Stimulated activated CD4-positive, alpha-beta T cell treated with anti-CD3 and anti-CD28 coated beads, Interleukin-1b, Interleukin-23, amount 100 ng/mL, for 4 hours (primary cell): ENCODE data around the gene KLHL29.

Experiments
- DNase-seq, 2 donors: peaks; one replicate each; pipeline ENCODE4 v3.0.0-alpha.2; 2020; ENCODE audit warnings: low read depth in 2 of 2

KLHL29 gene

DNA sequence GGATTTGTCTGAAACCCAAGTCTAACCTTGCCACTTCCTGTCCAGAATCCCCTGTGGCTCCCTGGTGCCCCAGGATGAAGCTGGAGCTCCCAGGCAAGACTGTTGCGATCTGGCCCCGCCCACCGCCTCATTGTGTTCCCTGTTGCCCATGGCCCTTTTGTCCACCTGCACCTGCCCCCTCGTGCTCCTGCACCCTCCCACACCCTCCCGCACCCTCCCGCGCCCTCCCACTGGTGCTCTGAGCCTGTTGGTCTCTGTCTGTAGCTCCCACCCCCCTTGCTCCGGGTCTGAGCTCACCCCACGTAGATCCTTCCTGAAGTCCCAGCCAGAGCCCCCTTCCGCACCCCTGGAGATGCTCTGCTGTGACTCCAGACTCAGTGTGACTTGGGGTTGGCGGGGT is 297.5 kb downstream of the KLHL29 start:
- no peak for DNase-seq

DNA sequence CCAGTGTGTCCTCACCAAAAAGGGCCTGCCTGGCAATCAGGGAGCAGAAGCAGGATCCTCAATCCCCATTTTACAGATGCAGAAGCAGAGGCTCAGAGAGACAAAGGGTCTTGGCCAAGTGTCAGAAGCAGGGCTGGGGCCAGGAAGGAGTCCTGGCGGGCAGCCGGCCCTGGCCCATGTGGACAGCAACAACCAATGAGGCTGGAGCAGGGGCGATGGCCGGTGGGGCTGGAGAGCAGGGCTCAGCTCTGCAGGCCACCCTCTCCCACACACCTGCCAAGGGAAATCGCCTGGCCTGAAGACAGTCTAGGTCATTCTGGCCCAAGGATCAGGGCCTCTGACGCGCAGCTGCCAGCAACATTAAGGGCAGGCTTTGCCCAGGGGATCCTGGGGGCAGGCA is 298.0 kb downstream of the KLHL29 start:
- no peak for DNase-seq

DNA sequence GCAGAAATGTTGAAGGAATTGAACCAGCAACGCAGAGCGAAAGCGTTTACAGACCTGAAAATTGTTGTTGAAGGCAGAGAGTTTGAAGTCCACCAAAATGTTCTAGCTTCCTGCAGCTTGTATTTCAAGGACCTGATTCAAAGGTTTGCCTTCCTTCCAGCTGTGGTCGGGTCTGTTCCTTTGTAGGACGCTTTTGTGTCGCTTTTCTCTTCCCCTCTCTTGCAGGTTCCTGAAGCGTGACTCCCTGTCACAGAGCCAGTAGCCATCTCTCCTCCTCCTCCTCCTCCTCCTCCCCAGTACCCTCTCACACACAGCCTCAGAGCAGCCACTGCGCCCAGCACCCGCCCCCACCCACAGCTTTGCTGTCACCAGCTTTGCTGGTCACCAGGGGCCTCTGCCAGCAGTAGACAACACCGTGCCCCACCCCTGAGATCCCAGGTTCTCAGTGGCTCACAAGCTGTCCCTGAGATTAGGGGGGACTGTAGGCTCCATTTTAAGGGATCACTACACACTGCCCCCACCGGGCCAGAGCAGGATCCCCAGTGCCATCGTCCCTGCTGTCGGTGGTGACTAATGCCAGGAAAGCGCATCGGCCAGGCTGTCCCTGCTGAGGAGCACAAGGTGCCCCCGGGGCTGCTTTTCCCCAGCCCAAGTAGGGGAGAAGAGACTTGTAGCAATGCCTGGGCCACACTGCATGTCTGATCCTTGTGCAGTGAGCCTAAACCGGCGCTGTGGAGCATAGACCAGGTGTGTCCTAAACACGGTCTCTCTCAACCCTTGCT is 299.6 kb downstream of the KLHL29 start:
- no peak for DNase-seq

DNA sequence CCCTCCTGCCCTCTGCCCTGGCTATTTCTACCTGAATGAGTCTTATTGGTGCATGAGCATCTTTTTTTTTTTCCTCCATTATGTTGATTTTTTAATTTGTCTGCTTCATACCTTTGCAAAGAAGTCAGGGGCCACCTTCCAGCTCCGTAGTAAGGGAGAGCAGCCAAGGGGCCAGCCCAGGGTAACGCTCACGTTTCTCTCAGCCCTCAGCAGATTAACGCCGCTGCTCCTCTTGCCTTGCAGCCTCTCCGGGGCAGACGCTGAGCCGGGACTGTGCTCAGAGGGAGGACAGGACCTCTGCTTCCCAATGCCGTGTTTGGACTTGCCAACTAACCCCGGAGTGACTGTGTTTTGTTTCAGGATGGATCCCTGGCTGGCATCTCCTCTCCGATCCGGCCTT is 300.2 kb downstream of the KLHL29 start:
- DNase-seq: no peak

DNA sequence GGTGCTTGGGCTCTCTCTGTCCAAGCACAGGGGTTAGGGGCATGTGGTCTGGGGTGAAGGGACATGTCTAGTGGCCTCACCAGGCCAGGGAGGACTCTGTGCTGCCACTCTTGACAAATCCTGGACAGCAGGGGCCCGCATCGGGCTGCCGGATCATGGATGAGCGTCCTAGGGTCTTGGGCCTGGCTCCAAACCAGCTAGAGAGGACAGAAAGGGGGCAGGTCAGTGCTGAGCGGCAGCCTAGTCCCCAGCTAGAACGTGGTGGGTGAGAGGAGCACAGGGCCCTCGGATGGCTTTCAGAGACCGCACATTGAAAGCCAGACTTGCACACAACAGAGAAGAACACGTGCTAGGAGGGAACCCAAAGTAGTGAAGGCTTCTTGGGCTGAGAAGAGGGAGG is 300.7 kb downstream of the KLHL29 start:
- no peak for DNase-seq

DNA sequence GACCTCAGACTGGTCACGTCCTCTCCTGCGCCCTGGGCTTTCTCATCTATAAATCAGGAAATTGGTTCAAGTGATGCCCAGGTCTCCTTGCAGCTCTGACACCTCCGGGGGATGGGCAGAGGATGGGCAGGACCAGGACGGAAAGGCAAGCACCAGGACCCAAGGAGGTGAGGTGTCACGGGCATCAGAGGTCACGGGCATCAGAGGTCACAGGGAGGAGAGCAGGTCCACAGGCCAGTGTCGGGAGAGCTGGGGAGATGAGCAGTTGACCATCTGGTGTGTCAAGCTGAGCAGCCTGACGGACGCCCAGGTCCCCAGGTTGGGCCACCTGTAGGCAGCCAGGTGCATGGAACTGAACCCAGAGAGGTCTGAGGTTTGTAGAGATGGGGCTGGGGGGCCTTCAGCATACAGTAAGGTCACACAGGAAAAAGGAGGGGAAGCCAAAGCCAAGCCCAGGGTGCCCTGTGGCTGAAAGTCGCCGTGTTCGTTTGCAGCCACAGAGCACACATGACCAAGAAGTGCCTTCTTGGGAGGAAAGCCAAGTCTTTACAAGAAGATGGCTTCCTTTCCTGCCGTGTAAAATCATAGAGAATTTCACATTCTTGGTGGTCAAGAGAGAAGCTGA is 301.5 kb downstream of the KLHL29 start:
- DNase-seq: no peak

DNA sequence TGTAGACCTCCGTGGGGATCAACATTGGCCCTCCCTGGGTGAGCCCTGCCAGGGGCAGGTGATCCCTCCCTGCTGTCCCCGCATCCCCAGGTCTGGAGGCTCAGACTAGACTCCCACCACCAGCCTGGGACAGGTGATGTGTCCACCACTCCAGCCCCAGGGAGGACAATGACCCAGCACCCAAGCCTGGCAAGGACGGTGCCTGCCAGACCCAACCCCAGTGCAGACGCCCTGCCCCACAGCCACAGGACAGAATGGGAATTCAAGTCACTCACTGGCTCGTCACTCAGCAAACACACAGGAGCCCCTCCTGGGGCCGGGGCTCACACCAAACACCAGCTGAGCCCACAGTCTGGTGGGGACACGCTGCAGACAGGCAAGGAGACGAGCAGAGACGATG is 302.2 kb downstream of the KLHL29 start:
- DNase-seq: no peak

DNA sequence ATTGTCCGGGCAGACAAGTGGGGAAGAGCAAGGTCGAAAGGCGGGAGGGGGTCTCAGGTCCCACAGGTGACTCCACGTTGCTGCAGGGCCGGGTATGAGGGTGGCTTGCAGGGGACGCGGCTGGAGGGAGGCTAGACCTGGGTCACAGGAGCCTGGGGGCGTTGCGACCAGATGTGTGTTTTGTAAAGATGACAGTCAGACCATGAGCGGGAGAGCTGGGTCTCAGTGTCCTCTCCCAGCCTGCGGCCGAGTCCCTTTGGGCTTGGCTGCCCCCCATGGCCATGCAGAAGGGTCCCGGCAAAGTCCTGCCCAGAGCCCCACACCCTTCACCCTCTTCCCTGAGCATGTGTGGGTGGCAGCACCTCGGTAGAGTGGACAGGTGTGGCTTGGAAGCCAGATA is 302.7 kb downstream of the KLHL29 start:
- no peak for DNase-seq

DNA sequence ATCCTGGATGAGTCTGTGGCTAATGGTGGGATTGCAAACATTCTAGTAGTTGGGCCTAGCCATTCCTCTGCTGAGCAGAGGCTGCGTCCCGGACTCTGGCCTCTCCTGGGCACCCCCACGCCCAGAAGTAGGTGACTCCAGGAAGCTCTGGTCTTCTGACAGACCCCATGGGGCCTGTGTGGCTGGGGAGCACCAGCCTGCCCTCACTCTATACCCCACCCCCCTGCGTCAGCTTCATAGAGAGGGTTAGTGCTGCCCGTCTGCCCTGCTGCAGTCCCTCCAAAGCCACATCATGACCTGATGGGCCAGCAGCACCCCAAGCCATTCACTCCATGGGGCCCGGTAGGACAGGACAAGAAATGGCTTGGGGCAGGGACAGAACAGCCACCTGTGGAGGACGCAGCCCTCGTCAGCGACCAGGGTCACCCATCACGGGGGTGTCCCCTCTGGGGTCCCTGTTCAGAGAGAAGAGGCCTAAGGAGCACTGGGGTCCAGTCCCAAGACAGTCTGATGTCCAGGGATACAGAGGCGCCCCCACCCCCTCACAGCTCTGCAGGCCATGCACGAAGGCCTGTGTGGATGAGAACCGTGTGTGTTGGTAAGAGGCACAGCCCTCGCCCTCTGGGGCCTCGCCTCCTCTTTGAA is 303.6 kb downstream of the KLHL29 start:
- DNase-seq: no peak

DNA sequence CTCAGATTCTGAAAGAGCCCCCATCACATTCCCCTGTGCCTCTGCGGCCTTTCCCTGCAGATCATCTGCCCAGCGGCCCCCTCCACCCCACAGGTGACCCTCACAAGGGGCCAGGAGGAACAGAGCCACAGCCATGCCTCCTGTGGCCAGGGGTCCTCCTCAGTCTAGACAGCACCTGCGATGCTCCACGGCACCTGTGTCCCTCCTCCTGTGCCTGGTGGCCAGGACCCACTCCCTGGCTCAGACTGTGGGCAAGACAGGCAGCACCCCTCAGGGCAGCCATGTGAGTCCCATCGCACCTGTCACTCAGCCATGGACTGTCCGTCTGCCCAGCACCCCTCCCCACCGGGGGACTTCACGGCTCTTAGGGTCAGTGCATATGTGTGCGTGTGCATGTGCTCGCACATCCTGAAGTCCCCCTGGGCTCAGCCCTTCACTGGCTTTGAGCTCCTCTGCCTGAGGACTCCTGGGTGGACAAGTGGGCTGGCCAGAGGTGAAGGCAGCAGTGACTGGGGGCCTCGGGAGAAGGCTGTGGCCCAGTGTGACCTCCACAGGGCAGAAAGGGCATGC is 304.2 kb downstream of the KLHL29 start:
- no peak for DNase-seq

DNA sequence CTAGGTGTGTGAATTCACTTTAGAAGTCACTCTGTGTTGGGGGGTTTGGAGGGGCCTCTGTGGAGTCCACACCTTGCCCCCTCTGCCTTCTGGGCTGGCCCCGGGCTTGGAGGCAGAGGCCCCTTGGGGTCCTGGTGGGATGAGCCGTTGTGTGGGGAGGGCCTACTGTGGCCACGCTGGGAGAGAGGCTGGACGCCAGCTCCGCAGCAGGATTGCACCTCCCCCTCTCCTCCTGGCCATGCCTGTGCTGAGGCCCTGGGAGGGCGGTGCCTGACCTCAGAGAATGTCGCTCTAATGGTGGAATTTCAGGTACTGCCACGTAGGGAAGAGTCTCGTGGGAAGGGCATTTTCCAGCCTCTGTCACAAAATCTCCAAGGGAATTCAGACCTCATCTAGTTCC is 304.9 kb downstream of the KLHL29 start:
- DNase-seq: no peak

DNA sequence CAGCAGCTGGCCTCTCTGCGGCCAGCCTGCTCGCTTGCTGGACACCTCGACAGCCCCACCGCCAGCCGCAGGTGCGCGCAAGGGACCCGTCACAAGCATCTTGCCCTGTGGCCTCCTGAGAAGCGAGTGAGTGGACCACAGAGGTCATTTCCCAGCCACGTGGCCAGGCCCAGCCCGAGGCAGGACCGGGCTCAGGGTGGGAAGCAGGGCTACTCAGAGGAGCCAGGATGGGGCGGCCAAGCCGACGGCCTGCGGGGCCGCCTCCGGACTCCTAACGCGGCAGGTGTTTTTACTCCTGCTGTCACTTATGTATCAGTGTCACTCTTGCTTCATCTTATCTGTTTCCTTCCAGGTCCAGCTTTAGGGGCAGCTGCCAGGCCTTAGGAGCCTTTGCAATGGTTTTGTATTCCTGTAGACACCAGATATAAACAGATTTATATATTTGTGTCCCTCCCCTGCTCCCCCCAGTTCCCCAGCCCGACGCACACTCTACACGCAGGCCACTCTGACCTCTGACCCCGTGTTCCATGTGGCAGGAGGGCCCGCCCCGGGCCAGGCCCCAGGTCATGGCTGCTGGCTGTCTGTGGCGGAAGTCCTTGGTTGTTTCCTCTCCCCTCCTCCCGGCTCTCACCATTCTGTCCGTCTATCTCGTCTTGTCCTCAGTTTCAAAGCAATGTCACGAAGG is 305.6 kb downstream of the KLHL29 start:
- DNase-seq: no peak

DNA sequence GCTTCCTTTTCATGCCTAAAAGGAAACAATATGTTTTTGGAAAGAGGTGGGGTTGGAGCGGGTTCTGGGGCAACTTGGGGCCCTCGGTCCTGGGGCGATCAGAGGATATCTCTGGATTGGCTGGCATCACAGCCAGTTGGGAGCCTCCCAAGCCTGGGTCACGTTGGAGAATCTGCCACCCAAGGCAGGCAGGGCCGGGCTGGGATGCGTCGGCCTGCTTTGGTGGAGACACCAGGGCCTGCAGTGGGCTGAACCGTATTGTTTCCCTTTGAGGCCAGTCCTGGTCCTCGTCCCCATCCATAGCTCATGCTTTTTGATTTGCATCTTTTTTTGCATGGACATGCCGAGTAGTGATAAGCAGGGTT is 306.1 kb downstream of the KLHL29 start:
- DNase-seq: no peak

DNA sequence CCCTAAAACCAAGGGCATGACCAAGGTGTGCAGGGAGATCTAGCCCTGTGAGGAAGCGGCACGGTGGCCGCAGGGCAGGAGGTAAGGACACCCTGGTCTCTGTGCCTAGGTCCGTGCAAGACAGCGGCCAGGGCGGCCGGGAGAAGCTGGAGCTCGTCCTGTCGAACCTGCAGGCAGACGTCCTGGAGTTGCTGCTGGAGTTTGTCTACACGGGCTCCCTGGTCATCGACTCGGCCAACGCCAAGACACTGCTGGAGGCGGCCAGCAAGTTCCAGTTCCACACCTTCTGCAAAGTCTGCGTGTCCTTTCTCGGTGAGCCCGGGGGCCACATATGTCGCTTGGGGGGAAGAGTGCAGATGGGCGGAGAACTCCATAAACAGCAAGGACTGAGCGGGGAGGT is 306.6 kb downstream of the KLHL29 start:
- no peak for DNase-seq

DNA sequence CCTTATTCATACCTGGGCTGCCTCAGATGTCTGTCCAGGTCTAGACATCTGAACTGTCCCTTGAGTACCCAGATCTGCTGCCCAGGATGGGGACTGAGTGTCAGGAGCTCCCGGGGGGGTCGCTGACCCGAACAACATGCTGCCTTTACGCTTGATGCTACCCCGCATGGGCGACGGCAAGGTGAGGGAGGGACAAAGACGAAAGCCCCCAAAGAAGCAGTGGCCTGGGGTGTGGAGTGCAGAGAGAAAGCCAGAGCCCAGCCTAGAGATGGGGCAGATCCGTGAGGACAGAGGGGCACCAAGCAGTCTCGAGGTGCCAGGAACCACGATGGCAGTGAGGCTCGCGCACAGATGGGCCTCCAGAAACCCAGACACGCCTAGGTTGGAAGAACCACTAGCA is 307.3 kb downstream of the KLHL29 start:
- no peak for DNase-seq

DNA sequence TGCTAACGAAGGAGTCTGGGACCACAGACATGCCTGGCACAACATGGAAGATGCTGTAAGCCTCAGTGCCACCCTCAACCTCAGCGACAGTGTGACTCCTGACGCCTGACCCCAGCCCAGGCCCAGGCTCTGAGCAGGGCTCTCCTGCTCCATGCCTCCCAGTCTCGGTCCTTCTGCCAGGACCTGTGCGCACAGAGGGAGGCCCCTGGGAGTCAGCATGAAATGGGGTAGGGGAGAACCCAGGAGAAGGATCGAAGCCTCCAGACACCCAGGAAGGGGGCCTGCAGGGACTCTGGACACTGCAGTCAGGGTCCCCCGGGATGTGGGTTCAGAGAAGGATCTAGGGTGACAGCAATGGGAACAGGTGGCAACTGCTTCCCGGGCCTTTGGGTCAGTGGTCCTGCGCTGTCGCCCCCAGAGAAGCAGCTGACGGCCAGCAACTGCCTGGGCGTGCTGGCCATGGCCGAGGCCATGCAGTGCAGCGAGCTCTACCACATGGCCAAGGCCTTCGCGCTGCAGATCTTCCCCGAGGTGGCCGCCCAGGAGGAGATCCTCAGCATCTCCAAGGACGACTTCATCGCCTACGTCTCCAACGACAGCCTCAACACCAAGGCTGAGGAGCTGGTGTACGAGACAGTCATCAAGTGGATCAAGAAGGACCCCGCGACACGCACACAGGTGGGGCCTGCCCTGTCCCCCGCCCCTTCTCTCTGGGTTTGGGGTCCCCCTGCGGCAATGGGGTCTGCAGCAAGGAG is 308.0 kb downstream of the KLHL29 start:
- DNase-seq: no peak

DNA sequence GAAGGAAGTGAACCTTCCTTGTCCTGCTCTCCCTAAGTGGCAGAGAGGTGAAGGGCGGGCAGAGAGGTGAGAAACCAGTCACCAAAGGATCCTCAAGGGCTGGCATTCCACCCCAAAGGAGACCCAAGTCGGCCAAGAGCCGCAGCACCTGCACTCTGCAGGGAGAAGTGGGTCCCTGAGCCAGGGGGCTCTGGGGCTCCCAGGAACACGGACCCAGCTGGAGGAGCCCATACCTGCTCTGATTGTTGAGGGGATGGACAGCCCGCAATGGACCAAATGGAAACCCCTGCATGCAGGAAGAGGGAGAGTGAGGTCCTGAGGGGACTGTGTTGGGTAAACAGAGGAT is 308.6 kb downstream of the KLHL29 start:
- no peak for DNase-seq

DNA sequence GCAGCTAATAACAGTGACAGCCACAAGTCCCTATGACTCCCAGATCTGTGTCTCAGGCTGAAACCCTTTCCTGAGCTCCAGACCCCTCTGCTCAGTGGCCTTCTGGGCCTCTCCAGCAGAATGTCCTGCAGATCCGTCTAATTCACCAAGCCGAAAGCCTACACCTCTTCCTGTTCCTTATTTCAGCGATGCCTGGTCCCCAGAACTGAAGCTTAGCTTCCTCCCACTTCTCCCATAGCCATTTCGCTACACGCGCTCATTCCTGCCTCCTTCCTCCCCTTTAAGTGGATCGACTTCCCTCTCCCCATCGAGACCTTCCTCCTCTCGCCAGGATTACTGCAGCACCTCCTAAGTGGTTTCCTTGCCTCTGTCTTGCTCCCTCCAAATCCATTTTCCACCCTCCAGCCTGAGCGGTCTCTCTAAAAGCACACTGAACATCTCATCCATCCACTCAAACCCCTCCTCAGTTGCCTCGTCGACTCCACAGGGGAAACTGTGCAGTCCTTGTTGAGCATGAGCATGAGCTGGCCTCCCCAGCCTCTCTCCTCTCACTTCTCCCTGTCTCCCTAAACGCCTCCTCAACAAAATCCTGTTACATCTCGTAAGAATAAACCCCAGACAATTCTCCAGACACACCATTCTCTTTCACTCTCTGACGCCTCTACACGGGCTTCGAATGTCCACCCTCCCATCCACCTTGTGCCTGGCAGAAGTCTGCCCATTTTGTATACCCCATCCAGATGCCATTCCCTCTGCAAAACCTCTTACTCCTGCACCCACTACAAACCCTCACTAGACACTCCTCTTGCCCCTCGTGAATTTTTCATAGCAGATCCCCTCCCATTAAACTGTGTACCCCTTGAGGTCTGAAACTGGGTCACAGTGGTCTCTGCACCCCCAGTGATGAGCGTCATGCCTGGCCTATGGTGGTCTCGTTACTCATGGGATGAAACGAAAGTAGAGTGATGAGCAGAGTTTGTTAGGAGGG is 309.4 kb downstream of the KLHL29 start:
- DNase-seq: no peak

DNA sequence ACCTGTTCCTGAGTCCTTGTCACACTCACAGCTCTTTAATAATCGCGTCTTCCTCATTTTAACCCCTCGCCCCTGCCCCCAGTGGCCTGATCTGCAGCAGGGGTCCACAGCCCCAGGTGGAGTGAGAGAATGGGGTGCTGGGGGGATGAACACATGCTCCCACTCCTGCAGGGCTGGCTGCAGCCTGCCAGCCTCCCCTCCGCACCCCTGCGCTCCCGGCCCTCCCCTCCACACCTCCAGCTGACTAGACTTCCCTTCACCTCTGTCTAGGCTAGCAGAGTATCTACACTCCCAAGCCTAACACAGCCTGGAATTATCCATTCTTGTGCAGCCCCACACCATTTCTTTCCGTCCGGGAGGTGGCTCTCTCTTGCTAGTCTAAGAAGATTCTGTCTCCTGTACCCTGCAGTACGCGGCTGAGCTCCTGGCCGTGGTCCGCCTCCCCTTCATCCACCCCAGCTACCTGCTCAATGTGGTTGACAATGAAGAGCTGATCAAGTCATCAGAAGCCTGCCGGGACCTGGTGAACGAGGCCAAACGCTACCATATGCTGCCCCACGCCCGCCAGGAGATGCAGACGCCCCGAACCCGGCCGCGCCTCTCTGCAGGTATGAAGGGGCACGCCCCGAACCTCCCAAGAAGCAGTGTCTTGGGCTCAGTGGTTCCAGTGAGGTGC is 310.4 kb downstream of the KLHL29 start:
- no peak for DNase-seq
